H1 (cell line): ENCODE measurements around the gene GDPGP1. TPM values are rescaled to one million over a fixed set of nuclear protein-coding genes. Genes with fewer than 3 reads are reported as not detected.

ENCODE experiments used
- PHF8 ChIP-seq: fragments of 200-600 bp; sonication (generic); conservative IDR thresholded peaks from 2 replicates; pipeline ENCODE4 v1.7.1; 2012; ENCODE audit warnings: low read depth, mild to moderate bottlenecking, inconsistent platforms, low read length, moderate library complexity
- SP1 ChIP-seq: IDR thresholded peaks from 2 replicates; pipeline ENCODE4 v1.6.1; 2011; ENCODE audit warnings: low read depth, low read length
- polyA plus RNA-seq, 7 experiments: library from polyadenylated mRNA; depleted of rRNA in 3 of 7; stranded (reverse) in 5 of 7; unstranded in 2 of 7; fragments of >200 nt in 5 of 7; fragments of 200-250 nt in 2 of 7; gene quantifications; 1 replicate in 5 of 7; 2 replicates in 1 of 7; 4 replicates in 1 of 7; pipeline versions ENCODE4 v1.2.1 to v1.2.3, GENCODE V29; 2011 to 2013; ENCODE audit warnings: missing spikeins in 2 of 7, mixed read lengths in 2 of 7
- total RNA-seq: library from RNA; stranded (reverse); fragmentation: NEBNext Ultra II Directional; extraction: Animal tissue kit (Norgen Biotek cat#: 25700); gene quantifications from 2 replicates; pipeline ENCODE4 v1.2.1, GENCODE V29; 2021

Gene GDPGP1
- total and polyA plus RNA-seq, 2 of the 8 experiments (the other 6 are each of a cell fraction or from before 2014, with no cell fraction given): 1.8 to 5.6 TPM

DNA sequence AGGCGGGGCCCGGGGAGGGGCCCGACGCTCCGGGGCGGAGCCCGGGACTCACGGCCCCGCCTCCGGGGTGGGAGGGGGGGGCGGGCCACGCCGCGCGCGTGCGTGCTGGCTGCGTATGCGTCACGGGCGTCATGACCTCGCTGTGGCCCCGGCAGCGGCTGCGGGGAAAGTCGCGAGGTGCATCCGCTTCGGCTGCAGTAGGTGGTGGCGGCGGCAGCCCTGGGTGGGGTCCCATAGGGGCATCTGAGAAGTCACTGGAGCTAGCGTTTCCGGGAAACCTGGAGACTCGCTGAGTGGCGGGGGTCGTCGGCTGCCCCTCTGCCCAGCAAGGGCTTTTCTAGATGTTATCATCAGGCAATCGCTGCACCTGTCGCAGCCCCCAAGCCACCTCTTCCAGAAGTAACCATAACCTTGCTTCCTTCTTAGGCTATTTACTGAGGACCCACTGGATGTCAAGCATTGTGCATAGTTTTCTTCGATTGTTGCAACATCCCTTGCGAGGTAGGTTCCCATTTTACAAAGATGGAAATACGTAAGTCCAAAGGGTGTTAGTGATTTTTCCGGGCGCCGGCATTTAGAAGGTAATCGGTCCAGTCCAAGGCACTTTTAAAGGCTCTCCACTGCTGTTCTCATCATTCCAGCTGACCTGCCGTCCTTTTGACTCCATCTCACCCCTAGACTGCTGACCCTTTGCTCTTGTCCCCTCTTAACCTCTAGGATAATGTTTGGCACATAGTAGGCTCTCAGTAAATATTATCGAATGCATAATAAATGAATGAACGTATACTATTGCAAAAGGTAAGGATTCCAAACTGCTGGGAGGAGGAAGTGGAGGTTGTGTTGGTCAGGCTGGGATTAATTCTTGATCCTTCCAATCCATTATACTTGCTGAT is at the start of gene GDPGP1 (continued):
- TF ChIP-seq SP1 (peak; percentile 61; the same call in 1 of the 2 replicates), PHF8 (peak; percentile 37)
